H9 (cell line): ENCODE data around the gene SOS1. TPM values are rescaled to one million over a fixed set of nuclear protein-coding genes. Genes with fewer than 3 reads are reported as not detected.

Experiments
- DNase-seq: peaks from one replicate; pipeline ENCODE4 v3.0.0-alpha.2; 2017
- H2AFZ ChIP-seq: one replicate; pipeline ENCODE4 v1.6.1; 2013; ENCODE audit warnings: mild to moderate bottlenecking, low read length, control low read depth, moderate library complexity
- H2AK5ac ChIP-seq: 2 replicates; pipeline ENCODE4 v1.6.1; 2013; ENCODE audit warnings: low read length, control low read depth, mixed read lengths; ENCODE audit not compliant: insufficient read length
- H2BK120ac ChIP-seq: one replicate; pipeline ENCODE4 v1.6.1; 2013; ENCODE audit warnings: low read depth, mild to moderate bottlenecking, low read length, control low read depth, inconsistent platforms; ENCODE audit not compliant: poor library complexity, severe bottlenecking
- H2BK12ac ChIP-seq: 2 replicates; pipeline ENCODE4 v1.6.1; 2013; ENCODE audit warnings: low read length, control low read depth, mixed read lengths, low read depth; ENCODE audit not compliant: insufficient read length
- H2BK15ac ChIP-seq: 2 replicates; pipeline ENCODE4 v1.6.1; 2013; ENCODE audit warnings: low read depth, low read length, control low read depth
- H2BK20ac ChIP-seq: one replicate; pipeline ENCODE4 v1.6.1; 2013; ENCODE audit warnings: low read depth, mild to moderate bottlenecking, low read length, control low read depth, inconsistent platforms; ENCODE audit not compliant: poor library complexity, severe bottlenecking
- H2BK5ac ChIP-seq: 2 replicates; pipeline ENCODE4 v1.6.1; 2013; ENCODE audit warnings: low read length, control low read depth, mixed read lengths; ENCODE audit not compliant: insufficient read length
- H3K14ac ChIP-seq: 2 replicates; pipeline ENCODE4 v1.6.1; 2013; ENCODE audit warnings: low read length, control low read depth; ENCODE audit not compliant: insufficient read depth
- H3K18ac ChIP-seq: 2 replicates; pipeline ENCODE4 v1.6.1; 2013; ENCODE audit warnings: low read depth, mild to moderate bottlenecking, mixed read lengths, low read length, control low read depth; ENCODE audit not compliant: insufficient read length
- H3K23ac ChIP-seq: 2 replicates; pipeline ENCODE4 v1.6.1; 2013; ENCODE audit warnings: low read length, control low read depth, mixed read lengths, low read depth; ENCODE audit not compliant: insufficient read length
- H3K23me2 ChIP-seq: 2 replicates; pipeline ENCODE4 v1.6.1; 2013; ENCODE audit warnings: low read depth, mild to moderate bottlenecking, mixed read lengths, low read length, control low read depth; ENCODE audit not compliant: insufficient read length, poor library complexity, severe bottlenecking
- H3K27ac ChIP-seq: 2 replicates; pipeline ENCODE4 v1.5.1; 2013; ENCODE audit warnings: low read length, control low read depth, mixed read lengths, low read depth; ENCODE audit not compliant: insufficient read length
- H3K27me3 ChIP-seq: 2 replicates; pipeline ENCODE4 v1.6.1; 2013; ENCODE audit warnings: low read length, control low read depth, inconsistent platforms; ENCODE audit not compliant: insufficient read depth
- H3K4ac ChIP-seq: 2 replicates; pipeline ENCODE4 v1.6.1; 2013; ENCODE audit warnings: low read depth, mild to moderate bottlenecking, control low read depth, inconsistent platforms, low read length, moderate library complexity
- H3K4me1 ChIP-seq: 2 replicates; pipeline ENCODE4 v1.6.1; 2013; ENCODE audit warnings: low read length, control low read depth, inconsistent platforms; ENCODE audit not compliant: insufficient read depth
- H3K4me2 ChIP-seq: 2 replicates; pipeline ENCODE4 v1.6.1; 2013; ENCODE audit warnings: low read length, control low read depth, mixed read lengths; ENCODE audit not compliant: insufficient read length, insufficient read depth
- H3K56ac ChIP-seq: 2 replicates; pipeline ENCODE4 v1.6.1; 2013; ENCODE audit warnings: low read depth, mild to moderate bottlenecking, mixed read lengths, low read length, control low read depth; ENCODE audit not compliant: insufficient read length
- H3K79me1 ChIP-seq: 2 replicates; pipeline ENCODE4 v1.6.1; 2013; ENCODE audit warnings: low read depth, mild to moderate bottlenecking, moderate library complexity, low read length, control low read depth, inconsistent platforms; ENCODE audit not compliant: insufficient read depth, poor library complexity, severe bottlenecking
- H3K79me2 ChIP-seq: 2 replicates; pipeline ENCODE4 v1.6.1; 2013; ENCODE audit warnings: low read length, control low read depth, inconsistent platforms; ENCODE audit not compliant: insufficient read depth
- H3K9ac ChIP-seq: 2 replicates; pipeline ENCODE4 v1.6.1; 2013; ENCODE audit warnings: low read length, control low read depth, mixed read lengths; ENCODE audit not compliant: insufficient read length; ENCODE audit errors: extremely low read depth
- H3K9me3 ChIP-seq: one replicate; pipeline ENCODE4 v1.6.1; 2013; ENCODE audit warnings: low read depth, low read length, inconsistent platforms; ENCODE audit not compliant: control insufficient read depth
- H3T11ph ChIP-seq: one replicate; pipeline ENCODE4 v1.6.1; 2013; ENCODE audit warnings: mild to moderate bottlenecking, low read length, control low read depth, inconsistent platforms
- H4K20me1 ChIP-seq: one replicate; pipeline ENCODE4 v1.6.1; 2013; ENCODE audit not compliant: control insufficient read depth, insufficient read length, insufficient read depth
- H4K5ac ChIP-seq: 2 replicates; pipeline ENCODE4 v1.6.1; 2013; ENCODE audit warnings: low read depth, mild to moderate bottlenecking, mixed read lengths, low read length, control low read depth; ENCODE audit not compliant: insufficient read length
- H4K8ac ChIP-seq: replicated peaks from 2 replicates; pipeline ENCODE4 v1.6.1; 2013; ENCODE audit warnings: low read length, control low read depth, mixed read lengths, low read depth; ENCODE audit not compliant: insufficient read length
- H4K91ac ChIP-seq: 2 replicates; pipeline ENCODE4 v1.6.1; 2013; ENCODE audit warnings: low read depth, mild to moderate bottlenecking, moderate library complexity, mixed read lengths, low read length, control low read depth; ENCODE audit not compliant: insufficient read length
- H3K27ac Mint-ChIP-seq, 3 experiments: 2 replicates in 2 of 3; 3 replicates in 1 of 3; pipeline ENCODE4 v1.8.0; 2020 to 2021; ENCODE audit warnings: mixed read lengths in 3 of 3, mild to moderate bottlenecking in 1 of 3, moderate library complexity in 1 of 3
- H3K27me3 Mint-ChIP-seq: 2 replicates; pipeline ENCODE4 v1.8.0; 2021; ENCODE audit warnings: low read depth, mild to moderate bottlenecking, moderate library complexity, mixed read lengths
- H3K36me3 Mint-ChIP-seq, 3 experiments: 2 replicates in 2 of 3; 3 replicates in 1 of 3; pipeline ENCODE4 v1.8.0; 2020 to 2021; ENCODE audit warnings: low read depth in 3 of 3, mixed read lengths in 3 of 3; ENCODE audit not compliant: insufficient read depth in 1 of 3
- H3K4me1 Mint-ChIP-seq, 2 experiments: 2 replicates each; pipeline ENCODE4 v1.8.0; 2020; ENCODE audit warnings: mixed read lengths in 2 of 2
- H3K4me3 Mint-ChIP-seq, 2 experiments: 2 replicates in 1 of 2; 3 replicates in 1 of 2; pipeline ENCODE4 v1.8.0; 2020 to 2021; ENCODE audit warnings: mild to moderate bottlenecking in 2 of 2, mixed read lengths in 2 of 2, moderate library complexity in 1 of 2
- H3K9me3 Mint-ChIP-seq, 2 experiments: 2 replicates in 1 of 2; 3 replicates in 1 of 2; pipeline ENCODE4 v1.8.0; 2020; ENCODE audit warnings: mild to moderate bottlenecking in 2 of 2, mixed read lengths in 2 of 2, moderate library complexity in 1 of 2
- CTCF ChIP-seq: fragments of 200-600 bp; sonication (generic); conservative IDR thresholded peaks from 3 replicates; pipeline ENCODE4 v1.8.0; 2021; ENCODE audit warnings: antibody characterized with exemption, mild to moderate bottlenecking
- WGBS: extraction: QIAGEN DNeasy Blood & Tissue Kit; methylation state at CpG from one replicate; pipeline ENCODE4 v1.1.7; 2013; ENCODE audit warnings: missing lambda C conversion rate, low lambda C conversion rate, mixed read lengths; ENCODE audit not compliant: insufficient read length; ENCODE audit errors: extremely low coverage; 5-methylcytosine and 5-hydroxymethylcytosine counted together
- total RNA-seq: library from RNA; stranded (reverse); gene quantifications from 2 replicates; pipeline ENCODE4 v1.2.1, GENCODE V29; 2021

Gene SOS1
- total RNA-seq, 1 experiment from 2014 or later: 35.8 TPM

GRCh38 chr2:39152504-39152903 is 31.7 kb upstream of the SOS1 start:
- H3K4me1 ChIP-seq: peaks cover 3% of the 10 kb centered on the region; the same call in 1 of the 2 replicates
- H3K9me3 Mint-ChIP-seq: peaks cover 0 to 3% of the 10 kb centered on the region in 2 experiments; a peak in 1 of 5 replicates

More at GRCh38 chr2:39152504-39152903, 31.7 kb upstream of the SOS1 start:
- H3K27ac ChIP-seq: no peak overlapping the region
- H4K20me1 ChIP-seq: no peaks in the 10 kb centered on the region
- H2BK120ac ChIP-seq: no peak overlapping the region
- H3K4ac ChIP-seq: no peak overlapping the region
- no peak overlapping the region for H4K91ac ChIP-seq
- H3K4me3 Mint-ChIP-seq: no peak overlapping the region
- H3K23me2 ChIP-seq: no peaks in the 10 kb centered on the region
- H3K18ac ChIP-seq: no peak overlapping the region
- H3K56ac ChIP-seq: no peak overlapping the region
- no peaks in the 10 kb centered on the region for H3K27me3 ChIP-seq
- H2BK20ac ChIP-seq: no peak overlapping the region
- H2BK15ac ChIP-seq: no peak overlapping the region
- H3K79me2 ChIP-seq: no peaks in the 10 kb centered on the region
- no peak overlapping the region for H3K27ac Mint-ChIP-seq
- H3K4me1 Mint-ChIP-seq: peaks cover 0 to 7% of the 10 kb centered on the region in 2 experiments; a peak in 2 of 4 replicates
- no peaks in the 10 kb centered on the region for H3K79me1 ChIP-seq
- no peak overlapping the region for H3K4me2 ChIP-seq
- no peak overlapping the region for H3K14ac ChIP-seq
- H2AK5ac ChIP-seq: no peak overlapping the region
- no peak overlapping the region for H2AFZ ChIP-seq
- no CpG with 5 or more reads among the region's 2 CpGs for WGBS
- no peak overlapping the region for H2BK12ac ChIP-seq
- no peaks in the 10 kb centered on the region for H3K9me3 ChIP-seq
- H4K5ac ChIP-seq: no peak overlapping the region
- TF ChIP-seq CTCF: no peak
- H3K23ac ChIP-seq: no peak overlapping the region
- H3T11ph ChIP-seq: no peak overlapping the region
- H3K27me3 Mint-ChIP-seq: no peaks in the 10 kb centered on the region
- H3K36me3 Mint-ChIP-seq: no peaks in the 10 kb centered on the region
- no peak overlapping the region for H3K9ac ChIP-seq
- H2BK5ac ChIP-seq: no peak overlapping the region
- DNase-seq: no peak
- no peak overlapping the region for H4K8ac ChIP-seq
